GM13976 (cell line): ENCODE results near the gene EIF4B.

Experiments
- DNase-seq: peaks from one replicate; pipeline ENCODE4 v3.0.0; 2012; ENCODE audit warnings: low spot score
- in situ Hi-C: fragments of 300-500 bp; cut with MboI; formaldehyde crosslinking; loops from one replicate; pipeline ENCODE4 v1.12.0; 2022; ENCODE audit warnings: low sequenced_read_pairs, mixed read lengths, inconsistent platforms; ENCODE audit not compliant: unreplicated experiment
- TF ChIP-seq, protein P1 (sequence below): IDR thresholded peaks from 2 replicates; pipeline ENCODE4 v1.5.1; 2012; ENCODE audit warnings: borderline replicate concordance, mild to moderate bottlenecking; ENCODE audit not compliant: insufficient read depth; ENCODE audit errors: extremely low read depth, missing control alignments, control extremely low read depth

Gene EIF4B

DNA sequence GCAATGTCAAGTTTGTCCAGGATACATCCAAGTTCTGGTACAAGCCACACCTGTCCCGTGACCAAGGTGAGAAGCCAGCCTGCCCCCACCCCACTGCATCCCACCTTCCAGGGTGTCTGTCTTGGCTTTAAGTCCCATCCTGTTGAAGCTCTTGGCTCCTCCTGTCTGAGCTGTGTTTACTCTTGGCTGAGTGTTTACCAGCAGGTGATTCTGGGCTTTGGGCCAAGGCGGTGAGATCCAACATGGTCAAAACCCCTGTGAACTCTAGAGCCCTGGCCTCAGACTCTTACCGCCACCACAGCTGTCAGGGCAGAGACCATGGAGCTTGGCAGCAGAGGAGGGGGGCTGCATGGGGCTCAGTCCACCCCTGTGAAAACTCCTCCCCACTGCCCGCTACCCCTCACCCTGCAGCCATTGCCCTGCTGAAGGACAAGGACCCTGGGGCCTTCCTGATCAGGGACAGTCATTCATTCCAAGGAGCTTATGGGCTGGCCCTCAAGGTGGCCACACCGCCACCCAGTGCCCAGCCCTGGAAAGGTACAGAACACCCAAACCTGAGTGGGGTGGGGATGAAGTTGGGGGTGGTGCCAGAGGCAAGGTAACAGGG lies 55.3 kb downstream of the EIF4B start:
- TF ChIP-seq, protein P1, sequence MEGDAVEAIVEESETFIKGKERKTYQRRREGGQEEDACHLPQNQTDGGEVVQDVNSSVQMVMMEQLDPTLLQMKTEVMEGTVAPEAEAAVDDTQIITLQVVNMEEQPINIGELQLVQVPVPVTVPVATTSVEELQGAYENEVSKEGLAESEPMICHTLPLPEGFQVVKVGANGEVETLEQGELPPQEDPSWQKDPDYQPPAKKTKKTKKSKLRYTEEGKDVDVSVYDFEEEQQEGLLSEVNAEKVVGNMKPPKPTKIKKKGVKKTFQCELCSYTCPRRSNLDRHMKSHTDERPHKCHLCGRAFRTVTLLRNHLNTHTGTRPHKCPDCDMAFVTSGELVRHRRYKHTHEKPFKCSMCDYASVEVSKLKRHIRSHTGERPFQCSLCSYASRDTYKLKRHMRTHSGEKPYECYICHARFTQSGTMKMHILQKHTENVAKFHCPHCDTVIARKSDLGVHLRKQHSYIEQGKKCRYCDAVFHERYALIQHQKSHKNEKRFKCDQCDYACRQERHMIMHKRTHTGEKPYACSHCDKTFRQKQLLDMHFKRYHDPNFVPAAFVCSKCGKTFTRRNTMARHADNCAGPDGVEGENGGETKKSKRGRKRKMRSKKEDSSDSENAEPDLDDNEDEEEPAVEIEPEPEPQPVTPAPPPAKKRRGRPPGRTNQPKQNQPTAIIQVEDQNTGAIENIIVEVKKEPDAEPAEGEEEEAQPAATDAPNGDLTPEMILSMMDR = no peak
- no peak for DNase-seq
- in situ Hi-C loops = no loop called here

DNA sequence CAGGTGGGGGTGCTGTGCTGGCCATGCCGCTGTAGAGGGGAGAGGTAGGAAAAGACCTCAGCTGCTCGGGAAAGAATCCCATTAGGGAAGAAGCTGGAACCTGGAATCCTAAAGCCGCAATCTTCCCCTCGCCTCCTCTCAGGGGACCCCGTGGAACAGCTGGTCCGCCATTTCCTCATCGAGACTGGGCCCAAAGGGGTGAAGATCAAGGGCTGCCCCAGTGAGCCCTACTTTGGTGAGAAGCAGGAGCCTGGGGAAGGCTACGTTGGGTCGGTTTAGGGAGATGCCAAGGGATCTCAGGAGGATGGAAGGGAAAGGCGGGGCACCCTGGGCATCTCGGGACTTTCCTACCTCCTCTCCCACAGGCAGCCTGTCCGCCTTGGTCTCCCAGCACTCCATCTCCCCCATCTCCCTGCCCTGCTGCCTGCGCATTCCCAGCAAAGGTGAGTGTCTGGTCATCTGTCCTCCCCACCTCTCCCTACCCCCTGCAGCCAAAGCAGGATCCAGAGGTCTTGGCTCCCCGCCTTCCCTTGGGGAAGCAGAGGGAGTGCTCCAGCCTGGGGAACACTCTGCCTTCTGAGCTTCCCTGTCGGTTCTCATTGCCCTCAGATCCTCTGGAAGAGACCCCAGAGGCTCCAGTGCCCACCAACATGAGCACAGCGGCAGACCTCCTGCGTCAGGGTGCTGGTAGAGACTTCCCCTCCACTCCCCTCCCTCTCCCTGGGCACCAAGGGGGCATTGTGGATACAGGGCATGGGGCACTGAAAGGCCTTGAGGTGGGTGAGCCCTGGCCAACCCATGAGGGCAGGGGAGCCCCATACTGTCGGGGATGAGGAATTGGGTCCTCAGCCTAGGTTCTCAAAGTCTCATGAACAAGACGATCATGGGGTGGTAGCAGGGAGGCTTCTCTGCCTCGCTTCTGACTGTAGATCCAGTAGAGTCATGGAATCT lies 56.0 kb downstream of the EIF4B start:
- TF ChIP-seq, protein P1 = no peak
- in situ Hi-C loops = no loop called here

DNA sequence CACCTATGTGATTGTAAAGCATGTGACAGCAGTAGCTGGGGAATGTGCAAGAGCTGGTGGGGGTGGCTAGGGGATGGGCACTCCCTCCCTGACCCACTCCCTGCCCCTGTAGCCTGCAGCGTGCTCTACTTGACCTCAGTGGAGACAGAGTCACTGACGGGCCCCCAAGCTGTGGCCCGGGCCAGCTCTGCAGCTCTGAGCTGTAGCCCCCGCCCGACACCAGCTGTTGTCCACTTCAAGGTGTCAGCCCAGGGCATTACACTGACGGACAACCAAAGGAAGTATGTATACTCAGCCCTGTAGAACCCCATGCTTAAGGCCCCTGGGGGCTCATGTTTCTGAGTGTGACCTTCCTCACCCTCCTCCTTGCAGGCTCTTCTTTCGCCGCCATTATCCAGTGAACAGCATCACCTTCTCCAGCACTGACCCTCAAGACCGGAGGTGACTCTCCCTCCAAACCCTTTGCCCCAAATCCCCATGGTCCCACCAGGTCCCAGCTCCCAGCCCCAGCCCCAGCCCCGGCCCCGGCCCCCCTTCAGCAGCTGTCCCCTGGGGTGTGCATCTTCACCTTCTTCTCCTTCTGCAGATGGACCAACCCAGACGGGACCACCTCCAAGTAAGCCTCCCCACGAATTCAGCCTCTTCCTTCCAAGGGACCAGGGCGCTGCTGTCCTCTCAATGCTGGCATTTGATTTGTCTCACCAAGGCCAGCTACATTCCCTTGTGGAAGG lies 56.9 kb downstream of the EIF4B start:
- in situ Hi-C loops = no loop called here
- no peak for DNase-seq
- TF ChIP-seq, protein P1 = no peak

More for the DNA sequence above, 56.0 kb downstream of the EIF4B start:
- no peak for DNase-seq

DNA sequence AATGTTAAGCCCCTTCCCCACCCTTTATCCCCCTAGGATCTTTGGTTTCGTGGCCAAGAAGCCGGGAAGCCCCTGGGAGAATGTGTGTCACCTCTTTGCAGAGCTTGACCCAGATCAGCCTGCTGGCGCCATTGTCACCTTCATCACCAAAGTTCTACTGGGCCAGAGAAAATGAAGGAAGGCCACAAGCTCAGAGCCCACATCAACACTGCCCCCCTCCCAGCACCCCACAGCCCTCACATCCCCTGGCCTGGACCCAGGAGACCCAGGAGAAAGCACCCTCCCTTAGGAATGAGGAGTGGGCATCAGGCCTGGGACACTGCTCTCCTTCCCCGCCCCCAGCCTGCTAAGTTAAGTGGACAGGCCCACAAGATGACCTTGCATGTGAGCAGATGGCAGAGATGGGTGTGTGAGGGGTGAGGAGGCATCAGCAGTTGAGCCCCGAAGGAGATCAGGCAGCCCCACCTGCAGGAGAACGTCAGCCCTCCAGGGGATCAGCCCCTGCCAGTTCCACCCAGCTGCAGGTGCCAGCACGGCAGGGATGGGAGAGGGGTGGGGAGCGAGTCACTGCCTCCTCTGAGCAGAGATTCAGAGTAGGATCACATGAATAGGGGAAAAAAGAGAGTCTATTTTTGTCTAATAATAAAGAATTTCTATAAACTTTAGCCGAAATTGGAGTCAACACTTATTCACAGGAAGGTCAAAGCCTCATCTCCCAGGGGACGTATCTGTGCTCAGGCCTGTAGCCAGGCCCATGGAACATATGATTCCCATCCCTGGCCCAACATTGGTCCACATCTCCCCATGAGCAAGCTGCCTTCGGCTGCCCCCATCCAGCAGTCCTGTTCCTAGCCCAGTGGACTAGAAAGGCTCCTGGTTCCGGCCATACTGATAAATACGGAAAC lies 57.7 kb downstream of the EIF4B start:
- DNase-seq = no peak
- TF ChIP-seq, protein P1 = no peak
- in situ Hi-C loops = no loop called here

DNA sequence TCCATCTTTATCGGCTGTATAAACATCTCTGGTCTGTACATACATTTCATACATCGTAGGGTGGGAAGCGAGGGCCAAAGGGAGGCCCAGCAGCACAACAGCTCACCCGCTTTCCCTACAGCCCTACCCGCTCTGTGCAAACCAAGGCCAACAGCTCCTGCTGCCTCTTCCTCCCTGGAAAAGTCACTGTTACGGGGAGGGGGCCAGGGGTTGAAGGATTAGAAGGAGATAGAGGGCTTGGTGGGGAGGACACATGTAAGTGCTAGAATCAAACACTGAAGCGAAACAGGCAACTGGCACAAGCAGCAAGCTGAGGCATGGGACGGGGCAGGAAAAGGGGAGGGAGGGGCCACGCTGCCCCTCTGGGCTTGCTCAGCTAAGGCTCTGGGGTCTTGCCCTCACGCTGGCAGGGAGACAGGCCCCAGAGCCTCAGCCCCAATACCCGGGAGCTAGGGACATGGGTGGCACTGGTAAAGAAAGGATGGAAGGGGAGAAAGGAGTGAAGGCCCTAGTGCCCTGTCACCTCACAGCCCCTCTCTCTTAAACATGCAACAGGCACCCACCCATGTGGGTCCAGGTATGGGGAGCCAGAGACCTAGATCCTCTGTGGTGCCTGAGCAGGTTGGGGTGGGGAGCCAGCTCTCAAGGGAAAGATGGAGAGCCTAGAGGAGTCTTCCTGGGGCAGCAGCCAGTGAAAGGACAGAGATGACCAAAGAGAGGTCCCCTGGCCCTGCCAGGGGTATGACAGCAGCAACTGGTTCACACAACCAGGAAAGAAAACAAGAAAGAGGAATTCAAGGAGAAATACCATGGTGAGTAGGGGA lies 58.6 kb downstream of the EIF4B start:
- no peak for DNase-seq
- TF ChIP-seq, protein P1 = no peak
- in situ Hi-C loops = no loop called here
